Stimulated activated CD4-positive, alpha-beta T cell treated with anti-CD3 and anti-CD28 coated beads, TNF-alpha, amount 100 ng/mL, for 4 hours (primary cell): ENCODE measurements around the gene ARVCF.

Experiments
- DNase-seq, 3 experiments: peaks; one replicate each; pipeline ENCODE4 v3.0.0-alpha.2; 2020; ENCODE audit warnings: low read depth in 3 of 3

ARVCF gene

GRCh38 chr22:19998991-19999820, 17.4 kb downstream of the ARVCF start:
- no peak for DNase-seq

DNA sequence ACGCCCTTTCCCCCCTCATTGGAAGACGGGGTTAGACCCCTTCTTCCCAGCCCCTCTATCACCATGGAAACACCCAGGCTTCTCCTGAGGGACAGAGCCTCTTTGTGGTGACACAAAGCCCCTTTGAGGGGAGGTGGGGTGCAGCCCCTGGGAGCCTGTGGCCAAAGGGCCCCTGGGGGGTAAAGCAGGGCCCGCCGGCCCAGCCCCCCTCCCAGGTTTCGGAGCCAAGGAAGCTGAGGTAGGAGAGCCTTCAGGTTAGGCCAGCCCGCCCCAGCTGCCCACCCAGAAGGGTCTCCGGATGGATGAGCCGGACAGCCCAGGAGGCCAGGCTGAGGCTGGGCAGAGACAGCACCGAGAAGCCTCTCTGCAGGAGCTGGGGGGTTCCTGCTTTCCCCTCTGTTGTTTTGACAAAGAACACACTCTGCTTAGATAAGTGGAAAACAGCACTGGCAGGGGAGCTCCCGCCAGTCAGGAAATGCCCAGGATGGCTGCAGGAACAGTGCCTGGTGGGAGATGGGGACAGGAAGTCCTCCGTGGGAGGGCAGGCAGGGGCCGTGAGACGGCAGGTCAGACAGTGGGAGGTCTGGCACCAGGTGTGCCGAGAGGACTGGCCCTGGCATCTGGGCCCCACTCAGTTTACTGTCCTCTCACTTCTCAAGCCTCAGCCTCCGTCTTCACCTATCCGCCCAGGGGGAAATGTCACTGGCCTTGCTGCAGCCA, 18.2 kb downstream of the ARVCF start:
- no peak for DNase-seq

DNA sequence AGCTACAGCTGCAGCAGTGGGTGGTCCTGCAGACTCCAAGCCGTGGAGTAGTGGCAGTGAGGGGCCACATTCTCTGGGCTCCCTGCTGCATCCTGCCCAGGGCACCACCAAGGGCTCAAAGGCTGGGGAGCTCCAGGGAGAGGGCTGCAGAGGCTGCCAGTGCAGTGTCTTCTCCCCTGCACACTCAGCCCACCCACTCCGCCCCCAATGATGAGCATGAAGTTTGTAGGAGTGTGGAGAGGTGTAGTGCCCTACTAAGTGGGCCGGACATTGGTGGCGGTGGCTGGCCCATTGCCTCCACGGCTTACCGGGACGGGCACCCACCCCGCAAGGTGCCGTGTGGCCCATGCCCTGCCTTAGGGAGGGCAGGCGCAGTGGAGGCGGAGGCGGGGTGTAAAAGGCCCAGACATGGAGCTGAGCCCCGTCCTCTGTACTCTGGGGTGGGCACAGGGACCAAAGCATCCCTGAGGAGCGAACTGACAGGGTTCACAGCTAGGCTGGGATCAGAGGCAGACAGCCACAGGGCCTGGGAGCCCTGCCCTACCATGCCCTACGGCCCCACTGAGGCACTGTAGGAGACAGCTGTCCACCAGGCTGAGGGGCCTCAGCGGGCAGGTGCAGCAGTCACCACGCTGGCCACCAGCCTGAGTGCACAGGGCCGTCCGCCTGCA, 18.9 kb downstream of the ARVCF start:
- DNase-seq: no peak

- DNase-seq: no peak
These were observed 19.8 kb downstream of the ARVCF start for GRCh38 chr22:19996694-19997384.

- DNase-seq: no peak
These were observed 20.8 kb downstream of the ARVCF start for GRCh38 chr22:19995611-19996339.

GRCh38 chr22:19994851-19995610, 21.6 kb downstream of the ARVCF start:
- DNase-seq: no peak

DNA sequence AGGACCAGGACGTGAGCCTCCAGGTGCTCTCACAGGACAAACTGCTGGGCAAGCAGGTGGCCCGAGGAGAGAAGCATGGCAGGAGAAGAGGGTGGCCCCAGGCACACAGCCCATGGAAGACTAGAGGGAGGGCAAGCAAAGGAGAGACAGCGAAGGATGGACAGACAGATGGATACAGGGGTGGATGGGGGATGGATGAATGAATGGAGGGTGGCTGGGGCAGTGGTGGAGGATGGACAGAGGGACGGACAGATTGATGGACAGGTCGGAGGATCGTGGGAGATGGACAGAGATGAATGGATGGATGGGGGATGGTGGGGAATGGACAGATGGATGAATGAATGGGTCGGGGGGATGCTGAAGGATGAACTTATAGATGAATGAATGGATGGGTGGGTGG, 22.7 kb downstream of the ARVCF start:
- DNase-seq: no peak

- DNase-seq: no peak
These were observed 23.7 kb downstream of the ARVCF start for GRCh38 chr22:19992921-19993355.

DNA sequence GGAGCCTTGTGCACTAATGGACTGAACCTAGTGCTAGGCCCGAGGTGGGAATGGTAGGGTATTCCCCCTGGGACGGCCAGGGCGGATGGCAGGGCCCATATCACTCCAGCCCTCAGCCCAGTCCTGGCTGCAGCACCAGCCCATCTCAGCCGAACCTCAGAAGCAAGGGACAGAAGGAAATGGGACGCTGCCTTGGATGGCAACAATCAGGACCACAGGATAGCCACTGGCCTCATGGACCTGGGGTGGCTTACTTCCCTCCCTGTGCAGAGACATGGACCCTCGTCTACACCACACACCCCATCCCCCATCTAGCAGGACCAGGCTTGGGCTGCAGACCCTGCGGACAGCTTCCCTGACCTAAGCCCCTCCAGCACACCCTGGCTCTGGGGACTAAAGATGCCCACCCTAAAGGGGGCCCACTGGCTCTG, 24.1 kb downstream of the ARVCF start:
- DNase-seq: no peak

DNA sequence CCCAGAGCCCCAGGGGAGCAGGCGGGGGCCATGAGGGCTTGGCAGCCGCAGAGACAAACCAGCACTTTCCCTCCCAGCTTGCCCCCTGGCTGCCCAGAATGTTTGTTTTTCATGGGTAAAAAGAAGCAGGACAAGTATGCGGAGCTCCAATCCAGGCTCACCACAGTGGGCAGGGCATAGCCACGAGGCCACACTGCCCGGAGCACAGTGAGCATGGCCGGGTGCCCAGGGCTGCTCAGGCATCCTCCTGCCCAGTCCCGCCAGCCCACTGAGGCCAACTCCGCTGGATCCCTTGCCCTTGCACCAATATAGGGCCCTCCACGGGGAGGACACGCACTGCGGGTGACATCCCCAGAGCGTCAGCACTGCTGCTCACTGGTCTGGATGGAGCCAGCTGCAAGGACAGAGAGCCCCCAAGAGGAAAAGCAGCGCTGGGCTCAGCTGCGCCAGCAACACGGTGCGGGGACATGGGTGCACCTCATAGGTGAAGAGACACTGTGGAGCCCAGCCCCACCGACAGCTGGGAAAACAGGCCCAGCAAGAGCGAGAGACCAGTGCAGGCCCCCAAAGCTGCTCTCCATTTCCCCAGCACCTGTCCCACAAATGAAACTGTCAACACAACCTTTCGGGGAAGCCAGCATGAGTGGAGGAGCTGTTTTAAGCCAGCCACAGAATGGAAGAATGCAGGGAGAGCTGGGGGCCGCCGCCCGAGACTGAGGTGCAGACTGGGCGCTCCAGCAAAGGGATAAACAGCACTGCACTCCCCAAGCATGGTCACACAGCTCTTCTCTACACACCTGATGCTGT, 24.8 kb downstream of the ARVCF start:
- DNase-seq: no peak

GRCh38 chr22:19991395-19991644, 25.3 kb downstream of the ARVCF start:
- DNase-seq: no peak

- no peak for DNase-seq
These were observed 25.8 kb downstream of the ARVCF start for GRCh38 chr22:19990609-19991394.

DNA sequence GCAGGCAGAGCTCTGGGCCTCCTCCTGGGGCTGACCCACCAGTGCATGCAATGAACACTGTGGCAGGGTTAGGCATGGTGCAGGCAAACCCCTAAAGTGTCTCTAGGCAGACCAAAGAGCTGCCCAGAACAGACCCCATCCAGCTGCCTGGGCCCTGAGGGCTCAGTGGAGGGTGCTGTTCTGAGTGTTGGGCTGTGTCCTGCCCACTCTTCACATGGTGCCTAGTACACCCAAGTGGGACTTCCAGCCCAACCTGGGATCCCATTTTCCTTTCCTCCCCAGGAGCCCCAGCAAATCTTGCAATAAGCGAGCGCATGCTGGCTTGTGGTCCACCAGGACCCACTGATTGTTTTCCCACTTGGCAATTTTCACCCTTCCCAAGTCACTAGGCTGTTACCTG, 26.4 kb downstream of the ARVCF start:
- no peak for DNase-seq

GRCh38 chr22:19989725-19990067, 26.9 kb downstream of the ARVCF start:
- no peak for DNase-seq

GRCh38 chr22:19988965-19989724, 27.5 kb downstream of the ARVCF start:
- DNase-seq: no peak

- DNase-seq: no peak
These were observed 28.3 kb downstream of the ARVCF start for GRCh38 chr22:19988331-19988808.

- DNase-seq: no peak
These were observed 29.0 kb downstream of the ARVCF start for GRCh38 chr22:19987394-19988306.
